SK-MEL-5 (cell line): ENCODE data around the gene NPTX1. TPM values are rescaled to one million over a fixed set of nuclear protein-coding genes. Genes with fewer than 3 reads are reported as not detected.
"Not testable (repeated sequence)": the region's sequence is repeated elsewhere in the genome, so short reads cannot be mapped to it uniquely, and the experiment has no call there.

ENCODE experiments used
- DNase-seq: peaks from one replicate; pipeline ENCODE4 v3.0.0-alpha.2; 2016; ENCODE audit warnings: low read depth, low spot score
- in situ Hi-C: cut with HindIII; loops from 2 replicates; pipeline ENCODE4 v1.10.0; 2016; ENCODE audit warnings: low sequenced_read_pairs, high pct_unique_total_duplicates, low pct_unique_long_range_greater_than_20kb
- total RNA-seq: library from RNA; depleted of rRNA; stranded (reverse); fragments of >200 nt; shearing (Covaris generic); gene quantifications from 2 replicates; pipeline ENCODE4 v1.2.3, GENCODE V29; 2014

Gene NPTX1
- total RNA-seq, 1 experiment from 2014 or later: 0.18 TPM

DNA sequence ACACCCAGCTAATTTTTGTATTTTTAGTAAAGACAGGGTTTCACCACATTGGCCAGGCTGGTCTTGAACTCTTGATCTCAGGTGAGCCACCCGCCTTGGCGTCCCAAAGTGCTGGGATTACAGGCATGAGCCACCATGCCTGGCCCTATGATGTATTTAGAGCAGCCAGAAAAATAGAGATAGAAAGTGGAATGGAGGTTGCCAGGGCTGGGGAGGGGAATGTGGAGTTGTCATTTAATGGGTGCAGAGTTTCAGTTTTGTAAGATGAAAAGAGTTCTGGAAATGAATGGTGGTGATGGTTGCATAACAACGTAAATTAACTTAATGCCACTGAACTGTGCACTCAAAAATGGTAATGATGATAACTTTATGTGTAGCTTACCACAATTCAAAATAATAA is 31.6 kb upstream of the NPTX1 start:
- in situ Hi-C loops: no loop called here
- DNase-seq: no peak

DNA sequence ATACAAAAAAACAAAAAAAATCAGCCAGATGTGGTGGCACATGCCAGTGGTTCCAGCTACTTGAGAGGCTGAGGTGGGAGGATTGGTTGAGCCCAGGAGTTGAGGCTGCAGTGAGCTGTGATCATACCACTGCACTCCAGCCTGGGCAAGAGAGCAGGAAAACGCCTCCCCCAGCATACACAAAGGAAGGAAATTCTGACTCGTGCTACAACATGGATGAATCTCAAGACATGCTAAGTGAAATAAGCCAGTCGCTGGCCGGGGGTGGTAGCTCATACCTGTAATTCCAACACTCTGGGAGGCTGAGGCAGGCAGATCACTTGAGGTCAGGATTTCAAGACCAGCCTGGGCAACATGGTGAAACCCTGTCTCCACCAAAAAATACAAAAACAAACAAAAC is 30.8 kb upstream of the NPTX1 start:
- DNase-seq, in situ Hi-C loops: not testable (repeated sequence)

DNA sequence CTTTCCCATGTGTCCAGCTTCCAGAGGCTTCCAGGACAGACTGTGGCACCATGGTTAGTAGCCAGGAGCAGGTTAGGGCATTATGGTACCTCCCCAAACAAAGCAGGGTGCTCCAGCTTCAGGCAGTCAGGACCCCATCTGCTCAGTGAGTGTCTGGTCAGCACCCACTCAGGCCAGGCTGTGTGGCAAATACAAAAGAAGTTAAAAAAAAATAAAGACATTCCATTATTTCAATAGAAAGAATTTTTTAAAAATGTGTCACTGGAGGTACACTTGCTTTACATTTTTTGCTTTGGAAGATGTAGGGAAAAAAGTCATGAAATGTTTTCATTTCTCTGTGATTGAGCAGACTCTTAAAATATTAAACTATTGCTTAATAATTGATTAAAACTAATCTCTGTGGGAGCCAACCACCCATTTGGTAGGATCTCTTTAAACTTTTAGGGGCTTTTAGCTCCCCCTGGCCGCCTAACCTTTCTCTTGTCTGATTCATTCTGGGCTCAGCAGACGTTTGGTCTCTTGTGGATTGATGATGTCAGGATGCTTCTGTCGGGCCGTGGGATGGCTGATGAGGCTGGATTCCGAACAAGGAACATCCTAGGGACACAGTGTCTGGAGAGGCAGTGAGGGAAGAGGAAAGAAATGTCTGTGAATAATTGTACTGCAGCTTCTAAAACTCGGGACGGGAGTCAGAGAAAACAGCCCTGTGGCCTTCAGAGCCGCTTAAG is 28.4 kb upstream of the NPTX1 start:
- in situ Hi-C loops: no loop called here
- DNase-seq: peak; percentile 51

DNA sequence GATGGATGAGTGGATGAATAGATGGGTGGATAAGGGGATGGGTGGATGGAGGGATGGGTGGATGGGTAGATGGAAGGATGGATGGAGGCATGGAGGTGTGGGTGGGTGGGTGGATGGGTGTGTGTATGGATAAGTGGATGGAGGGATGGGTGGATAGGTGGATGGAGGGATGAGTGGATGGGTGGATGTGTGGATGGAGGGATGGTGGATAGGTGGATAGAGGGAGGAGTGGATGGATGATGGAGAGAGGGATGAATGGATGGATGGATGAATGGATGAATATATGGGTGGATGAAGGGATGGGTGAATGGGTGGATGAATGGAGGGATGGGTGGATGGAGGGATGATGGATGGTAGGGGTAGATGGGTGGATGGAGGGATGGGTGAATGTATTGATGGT is 27.5 kb upstream of the NPTX1 start:
- in situ Hi-C loops: no loop called here
- no peak for DNase-seq

DNA sequence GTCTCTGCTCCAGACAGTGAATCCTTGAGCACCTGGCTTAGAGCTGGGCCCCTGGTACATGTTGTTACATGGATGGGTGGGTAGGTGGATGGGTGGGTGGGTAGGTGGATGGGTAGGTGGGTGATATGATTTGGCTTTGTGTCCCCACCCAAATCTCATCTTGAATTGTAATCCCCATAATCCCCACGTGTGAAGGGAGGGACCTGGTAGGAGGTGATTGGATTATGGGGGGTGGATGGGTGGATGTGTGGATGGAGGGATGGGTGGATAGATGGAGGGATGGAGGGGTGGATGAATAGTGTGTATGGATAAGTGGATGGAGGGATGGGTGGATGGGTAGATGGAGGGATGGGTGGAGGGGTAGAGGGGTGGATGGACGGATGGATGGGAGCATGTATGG is 26.6 kb upstream of the NPTX1 start:
- in situ Hi-C loops: no loop called here
- DNase-seq: no peak

DNA sequence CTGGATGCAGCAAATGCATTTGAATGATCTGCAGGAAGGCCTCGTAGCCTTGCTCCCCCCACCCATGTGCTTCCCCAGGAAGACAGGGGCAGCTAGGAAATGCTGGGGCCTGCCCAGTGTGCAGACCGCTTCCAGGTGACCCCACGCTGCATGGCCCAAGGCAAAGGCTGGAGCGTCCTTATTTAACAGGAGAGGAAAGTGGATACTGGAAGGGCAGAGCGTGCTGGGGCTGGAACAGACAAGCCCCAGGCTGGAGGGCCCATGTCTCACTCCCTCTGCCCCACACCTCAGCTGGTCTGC is 26.1 kb upstream of the NPTX1 start:
- in situ Hi-C loops: no loop called here
- DNase-seq: no peak

DNA sequence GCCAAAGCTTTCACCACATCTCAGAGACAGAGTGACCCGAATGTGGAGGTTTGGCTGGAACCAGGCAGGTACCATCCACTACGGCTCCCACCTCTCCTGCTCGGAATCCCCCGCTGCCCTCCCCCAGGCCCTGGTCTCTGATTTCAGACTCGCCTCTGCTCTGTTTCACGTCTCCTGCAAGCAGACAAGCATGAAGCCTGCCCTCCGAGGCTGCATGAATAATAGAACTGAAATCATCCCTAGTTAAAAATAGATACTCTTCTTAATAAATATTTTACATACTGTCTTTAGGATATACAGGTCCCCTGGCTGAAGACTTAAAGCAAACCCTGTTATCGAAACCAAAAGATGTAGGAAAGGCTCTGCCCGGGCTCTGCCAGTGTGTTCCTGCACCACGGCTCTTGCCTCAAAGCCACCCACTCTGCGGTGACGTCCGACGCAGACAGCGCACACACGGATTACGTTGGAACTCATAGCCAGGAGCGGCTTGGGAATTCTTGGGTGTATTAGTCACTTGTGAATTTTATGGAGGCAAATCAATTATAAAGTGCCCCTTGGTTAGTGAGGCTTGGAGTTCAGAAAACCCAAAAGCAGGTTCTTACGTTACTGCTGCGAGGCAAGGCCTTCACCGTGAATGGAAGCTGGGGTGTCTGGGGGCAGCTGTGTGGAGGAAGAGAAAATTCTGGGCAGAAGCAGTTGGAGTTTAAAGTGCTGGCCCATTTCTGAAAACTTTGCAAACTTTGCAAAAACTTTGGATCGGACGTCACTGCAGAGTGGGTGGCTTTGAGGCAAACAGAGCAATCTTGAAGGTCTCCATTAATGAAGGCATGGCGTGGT is 25.6 kb upstream of the NPTX1 start:
- in situ Hi-C loops: no loop called here
- DNase-seq: peak; percentile 71

DNA sequence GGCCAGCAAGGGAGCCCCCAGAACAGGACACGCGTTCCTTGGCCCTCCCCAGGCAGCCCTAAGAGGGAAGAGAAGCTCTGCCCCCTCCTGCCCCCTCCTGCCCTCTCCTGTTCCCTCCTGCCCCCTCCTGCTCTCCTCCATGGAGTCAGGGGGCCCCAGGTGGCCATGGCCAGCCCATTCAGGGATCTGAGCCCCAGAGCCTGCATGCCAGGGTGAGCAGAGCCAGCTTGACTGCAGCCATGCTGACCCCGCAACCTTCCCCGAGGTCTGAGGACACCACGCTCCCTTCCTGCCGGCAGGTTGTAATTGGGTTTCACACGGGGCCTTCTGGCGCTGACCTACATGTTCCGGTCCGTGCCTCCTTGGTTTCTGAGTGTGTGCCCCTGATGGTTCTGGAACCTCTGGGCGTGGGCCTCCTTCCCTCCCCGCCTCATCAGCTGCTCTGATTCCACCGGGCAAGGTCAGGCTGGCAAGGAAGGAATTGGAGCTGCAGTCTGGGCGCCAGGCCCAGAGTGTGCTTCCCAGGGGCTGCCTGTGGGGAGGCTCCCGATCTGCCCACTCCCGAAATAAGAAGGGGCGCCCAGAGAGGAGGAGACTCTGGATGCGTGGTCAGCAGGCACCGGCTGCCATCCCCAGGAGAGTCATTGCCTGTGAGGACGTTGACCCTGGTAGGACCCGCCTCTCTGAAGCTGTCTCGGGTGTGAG is 23.7 kb upstream of the NPTX1 start:
- DNase-seq: no peak
- in situ Hi-C loops: no loop called here

DNA sequence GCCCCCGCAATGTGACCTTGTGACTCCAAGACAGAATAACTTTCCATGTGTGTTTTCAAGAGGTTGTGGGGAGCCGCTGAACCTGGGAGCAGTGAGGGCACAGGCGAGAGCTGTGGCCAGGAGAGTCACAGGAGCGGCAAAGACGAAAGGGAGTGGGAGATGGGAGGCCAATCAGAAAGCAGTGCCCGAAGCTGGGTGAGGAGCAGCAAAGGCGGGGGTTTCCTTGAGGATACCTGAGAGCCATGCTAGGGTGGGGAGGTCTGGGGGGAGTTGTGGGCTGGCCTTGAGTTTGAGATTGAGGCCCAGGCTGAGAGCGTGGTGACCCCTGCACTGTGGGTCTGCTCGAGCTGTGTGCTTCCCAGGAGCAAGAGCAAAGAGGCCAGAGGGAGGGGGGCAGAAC is 23.2 kb upstream of the NPTX1 start:
- in situ Hi-C loops: no loop called here
- no peak for DNase-seq

DNA sequence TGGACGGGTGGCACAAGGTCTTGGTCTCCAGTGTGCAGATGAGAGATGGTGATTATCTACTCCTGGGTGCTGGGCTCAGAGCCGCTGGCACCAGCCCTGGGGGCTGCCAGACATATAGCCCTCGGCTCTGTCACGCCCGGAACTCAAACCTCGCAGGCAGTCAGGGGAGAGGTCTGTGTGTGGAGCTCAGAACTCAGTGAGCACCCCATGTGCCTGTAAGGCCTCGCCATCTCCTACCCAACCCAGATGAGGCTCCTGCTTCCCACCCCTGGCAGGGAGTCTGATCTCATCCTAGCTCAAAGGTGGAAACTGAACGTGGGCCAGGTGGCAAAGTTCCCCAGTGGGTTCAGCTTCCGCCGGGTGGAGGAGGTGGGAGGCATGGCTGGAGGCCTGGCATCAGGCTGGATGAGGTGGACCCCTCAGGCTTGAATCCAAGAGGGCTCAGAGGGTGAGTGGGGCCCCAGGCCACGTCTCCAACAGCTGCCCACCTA is 22.6 kb upstream of the NPTX1 start:
- no peak for DNase-seq
- in situ Hi-C loops: no loop called here

DNA sequence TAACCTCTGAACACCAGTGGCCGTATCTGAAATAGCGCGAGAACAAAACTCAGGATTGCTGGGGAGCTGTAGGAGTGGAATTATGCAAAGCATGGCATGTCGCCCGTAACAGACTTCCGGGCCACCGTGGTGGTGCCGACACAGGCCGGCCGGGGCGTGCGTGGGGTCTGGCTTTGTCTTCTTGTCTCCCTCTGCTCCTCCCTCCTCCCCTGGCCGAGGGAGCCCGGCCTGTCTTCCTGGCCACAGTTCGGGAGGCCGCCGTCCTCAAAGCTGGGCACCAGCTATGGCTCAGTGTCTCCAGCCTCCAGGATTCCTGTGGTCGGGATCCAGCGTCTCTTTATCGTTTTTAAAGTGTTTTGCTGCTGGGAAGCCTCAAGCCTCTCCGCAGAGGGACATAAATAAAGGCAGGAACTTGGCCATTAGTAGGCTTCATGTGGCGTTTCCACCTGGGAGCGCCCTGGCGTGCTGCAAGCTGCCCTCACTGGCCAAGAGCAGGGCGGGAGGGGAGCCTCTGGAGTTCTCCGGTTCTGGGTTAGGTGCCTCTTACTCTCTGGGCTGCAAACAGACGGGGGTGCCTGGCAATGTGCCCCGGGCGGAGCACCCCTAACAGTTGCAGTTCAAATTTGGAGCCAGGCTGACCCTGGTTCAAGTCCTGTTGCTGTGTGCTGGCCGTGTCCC is 22.0 kb upstream of the NPTX1 start:
- DNase-seq: no peak
- in situ Hi-C loops: no loop called here

DNA sequence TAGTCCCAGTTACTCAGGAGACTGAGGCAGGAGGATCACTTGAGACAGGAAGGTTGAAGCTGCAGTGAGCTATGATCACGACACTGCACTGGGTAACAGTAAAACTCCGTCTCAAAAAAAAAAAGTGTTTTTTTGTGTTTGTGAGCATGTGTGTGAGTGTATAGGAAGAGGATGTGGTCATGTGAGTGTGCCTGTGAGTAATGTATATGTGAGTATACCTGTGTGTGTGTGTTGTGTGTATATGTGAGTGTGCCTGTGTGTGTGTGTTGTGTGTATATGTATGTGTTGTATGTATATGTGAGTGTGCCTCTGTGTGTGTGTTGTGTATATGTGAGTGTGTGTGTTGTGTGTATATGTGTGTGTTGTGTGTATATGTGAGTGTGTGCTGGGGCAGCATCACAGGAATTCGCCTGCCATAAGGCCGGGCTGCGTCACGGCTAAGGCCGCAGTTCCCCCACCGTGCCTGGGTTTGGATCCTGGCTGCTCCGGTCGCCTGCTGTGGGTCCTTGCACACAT is 21.4 kb upstream of the NPTX1 start:
- in situ Hi-C loops: no loop called here
- DNase-seq: no peak

DNA sequence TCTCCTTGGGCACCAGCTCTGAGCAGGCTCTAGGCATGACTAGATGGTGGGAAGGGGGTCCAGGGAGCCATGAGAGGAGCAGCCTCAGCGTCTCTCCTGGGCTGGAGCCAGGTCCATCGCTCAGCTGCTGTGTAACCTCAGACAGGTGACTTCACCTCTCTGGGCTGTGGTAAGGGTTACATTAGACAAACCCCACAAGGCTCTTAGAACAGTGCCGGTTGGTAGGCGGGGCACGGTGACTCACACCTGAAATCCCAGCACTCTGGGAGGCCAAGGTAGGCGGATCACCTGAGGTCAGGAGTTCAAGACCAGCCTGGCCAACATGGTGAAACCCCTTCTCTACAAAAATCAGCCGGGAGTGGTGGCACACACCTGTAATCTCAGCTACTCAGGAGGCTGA is 18.1 kb upstream of the NPTX1 start:
- DNase-seq: no peak
- in situ Hi-C loops: no loop called here

DNA sequence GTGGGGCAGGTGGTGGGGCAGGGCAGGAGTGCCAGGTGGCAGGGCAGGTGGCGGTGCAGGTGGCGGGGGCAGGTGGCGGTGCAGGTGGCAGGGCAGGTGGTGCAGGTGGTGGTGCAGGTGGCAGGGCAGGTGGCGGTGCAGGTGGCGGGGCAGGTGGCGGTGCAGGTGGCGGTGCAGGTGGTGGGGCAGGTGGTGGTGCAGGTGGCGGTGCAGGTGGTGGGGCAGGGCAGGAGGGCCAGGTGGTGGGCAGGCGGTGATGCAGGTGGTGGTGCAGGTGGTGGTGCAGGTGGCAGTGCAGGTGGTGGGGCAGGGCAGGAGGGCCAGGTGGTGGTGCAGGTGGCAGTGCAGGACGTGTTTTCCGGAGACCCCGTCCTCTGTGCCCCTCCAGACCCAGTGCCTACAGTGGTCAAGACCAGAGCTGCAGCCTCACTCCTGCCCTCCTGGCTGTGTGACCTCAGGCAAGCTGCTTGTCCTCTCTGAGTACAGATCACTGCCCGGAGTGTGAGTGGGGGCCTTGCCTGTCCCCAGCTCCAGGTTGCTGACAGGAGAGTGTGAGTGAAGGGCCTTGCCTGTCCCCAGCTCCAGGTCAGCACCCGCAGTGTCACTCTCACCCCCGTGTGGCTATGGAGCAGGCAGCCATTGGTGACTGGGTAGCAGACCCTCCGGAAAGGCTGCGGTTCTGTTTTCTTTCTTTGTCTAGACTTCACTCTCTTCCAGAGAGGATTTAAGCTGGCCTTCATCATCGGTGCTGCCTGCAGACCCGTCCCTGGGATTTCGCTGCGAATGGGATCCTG is 16.1 kb upstream of the NPTX1 start:
- no peak for DNase-seq
- in situ Hi-C loops: no loop called here

DNA sequence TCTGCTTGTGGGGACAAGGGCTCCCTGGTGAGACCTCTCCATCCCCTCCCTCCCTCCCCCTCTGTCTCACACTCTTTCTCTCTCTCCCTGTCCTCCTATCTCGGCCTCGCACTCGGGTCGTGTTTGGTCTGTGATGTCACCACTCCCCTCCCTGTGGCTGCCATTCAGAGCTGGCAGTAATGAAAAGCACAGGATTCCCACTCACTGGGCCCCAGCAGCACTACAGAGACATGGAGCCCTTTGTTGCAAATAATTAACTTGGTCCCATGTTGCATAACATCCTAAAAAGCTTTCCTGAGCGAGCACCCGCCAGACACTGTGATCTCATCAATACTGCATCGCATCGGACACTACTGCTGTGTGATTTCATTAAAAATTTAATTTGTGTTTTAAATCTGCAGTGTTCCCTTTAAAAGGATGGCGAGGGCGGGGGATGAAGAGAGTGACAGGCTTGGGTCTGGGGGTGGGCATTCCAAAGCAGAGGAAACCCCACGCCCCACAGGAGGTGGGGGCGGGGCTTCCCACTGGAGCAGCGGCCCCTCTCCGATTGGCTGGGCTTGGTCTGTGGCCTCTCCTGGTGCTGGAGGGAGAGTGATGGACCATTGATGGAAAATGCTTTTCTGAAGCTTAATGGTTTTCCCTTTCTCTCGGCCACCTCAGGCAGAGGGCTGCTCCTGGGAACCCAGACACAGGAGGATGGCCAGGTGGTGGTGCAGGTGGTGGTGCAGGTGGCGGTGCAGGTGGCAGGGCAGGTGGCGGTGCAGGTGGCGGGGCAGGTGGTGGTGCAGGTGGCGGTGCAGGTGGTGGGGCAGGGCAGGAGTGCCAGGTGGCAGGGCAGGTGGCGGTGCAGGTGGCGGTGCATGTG is 15.3 kb upstream of the NPTX1 start:
- in situ Hi-C loops: no loop called here
- DNase-seq: peak; percentile 61

DNA sequence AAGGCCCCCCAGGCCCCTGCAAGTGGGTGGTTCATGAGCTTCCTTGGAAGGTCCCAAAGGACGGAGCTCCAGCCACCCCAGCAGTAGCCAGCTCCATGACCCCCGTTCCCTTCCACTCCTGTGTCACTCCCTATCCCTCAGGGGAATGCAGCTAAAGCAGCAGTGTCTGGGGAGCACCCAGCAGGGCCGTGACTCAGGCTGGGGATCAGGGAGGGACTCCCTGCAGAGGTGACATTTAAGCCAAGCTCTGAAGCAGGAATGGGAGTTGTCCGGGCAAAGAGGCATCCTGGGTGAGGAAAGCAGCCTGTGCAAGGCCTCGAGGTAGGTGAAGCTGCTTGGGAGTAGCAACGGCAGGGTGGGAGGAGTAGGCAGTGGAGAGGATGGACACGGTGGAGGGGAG is 11.1 kb upstream of the NPTX1 start:
- in situ Hi-C loops: no loop called here
- DNase-seq: no peak
